Testis (tissue), 3 donors: Measurements from ENCODE around the gene PRKN. TPM values are rescaled to one million over a fixed set of nuclear protein-coding genes. Genes with fewer than 3 reads are reported as not detected.

Source experiments
- DNase-seq: peaks from one replicate; pipeline ENCODE4 v3.0.0-alpha.2; 2019
- H3K27ac ChIP-seq, 2 donors: fragments of 200-600 bp; sonication (generic); one replicate each; pipeline ENCODE4 v1.5.1; 2019
- H3K27me3 ChIP-seq: fragments of 200-600 bp; sonication (generic); one replicate; pipeline ENCODE4 v1.5.1; 2019
- H3K36me3 ChIP-seq: fragments of 200-600 bp; sonication (generic); one replicate; pipeline ENCODE4 v1.5.1; 2017; ENCODE audit warnings: low read depth; ENCODE audit errors: missing control alignments
- H3K4me1 ChIP-seq: fragments of 200-600 bp; sonication (generic); one replicate; pipeline ENCODE4 v1.5.1; 2019
- H3K4me3 ChIP-seq, 2 donors: fragments of 200-600 bp; sonication (generic); one replicate each; pipeline ENCODE4 v1.5.1; 2017 to 2019
- H3K9me3 ChIP-seq: fragments of 200-600 bp; sonication (generic); one replicate; pipeline ENCODE4 v1.5.1; 2017
- CTCF ChIP-seq, 3 experiments: fragments of 450-650 bp in 2 of 3; fragments of 200-600 bp in 1 of 3; sonication (generic) in 1 of 3; IDR thresholded peaks; one replicate each; pipeline ENCODE4 v1.5.1; 2016 to 2019; ENCODE audit warnings: antibody characterized with exemption in 3 of 3, mild to moderate bottlenecking in 2 of 3, moderate library complexity in 1 of 3
- POLR2A ChIP-seq: fragments of 450-650 bp; IDR thresholded peaks from one replicate; pipeline ENCODE4 v1.6.1; 2017; ENCODE audit warnings: antibody characterized with exemption, mild to moderate bottlenecking, moderate library complexity
- WGBS, 2 donors: methylation state at CpG; one replicate each; pipeline ENCODE4 v1.1.5; 2018; 5-methylcytosine and 5-hydroxymethylcytosine counted together
- intact Hi-C: fragments of 100-400 bp; cut with DNase I; formaldehyde crosslinking; loops from one replicate; pipeline ENCODE4 v1.15.1; 2023; ENCODE audit warnings: low total_unique reads
- polyA plus RNA-seq: library from polyadenylated mRNA; stranded (reverse); fragments of 350-450 nt; fragmentation: Illumina TruSeq; extraction: RNeasy Lipid Tissue Mini Kit (QIAGEN cat#74804); gene quantifications from one replicate; pipeline ENCODE4 v1.2.3, GENCODE V29; 2014; ENCODE audit warnings: low read depth, low replicate concordance; ENCODE audit not compliant: insufficient read depth
- total RNA-seq, 2 donors: library from RNA; depleted of rRNA; stranded (reverse); fragments of >200 nt; gene quantifications; one replicate each; pipeline ENCODE4 v1.2.3, GENCODE V29; 2016

PRKN gene
- total and polyA plus RNA-seq, 3 donors from 2014 or later: 19.1 to 34.5 (median 28.8) TPM

GRCh38 chr6:161308075-161308655, 1419.4 kb downstream of the PRKN start:
- Histone ChIP-seq H3K9me3 (no peaks in the 10 kb centered on the region), H3K4me1 (no peaks in the 10 kb centered on the region), H3K27me3 (no peaks in the 10 kb centered on the region), H3K4me3 (no peak overlapping the region), H3K36me3 (no peaks in the 10 kb centered on the region), H3K27ac (no peak overlapping the region)
- no peak for DNase-seq
- TF ChIP-seq CTCF (IDR thresholded peaks at IDR 0.05) (no peak), POLR2A (no peak)
- intact Hi-C loops: no loop called here
- 88 to 89% methylated on average over 10 of the region's 10 CpGs for WGBS, 2 donors

GRCh38 chr6:161305860-161306259, 1421.7 kb downstream of the PRKN start:
- no peak overlapping the region for H3K27ac ChIP-seq
- DNase-seq: no peak
- no peaks in the 10 kb centered on the region for H3K9me3 ChIP-seq
- no peaks in the 10 kb centered on the region for H3K27me3 ChIP-seq
- intact Hi-C loops: no loop called here
- no peaks in the 10 kb centered on the region for H3K36me3 ChIP-seq
- H3K4me3 ChIP-seq: no peak overlapping the region
- TF ChIP-seq POLR2A (no peak), CTCF (IDR thresholded peaks at IDR 0.05) (no peak)
- 70 to 74% methylated on average over 4 of the region's 4 CpGs for WGBS, 2 donors
- H3K4me1 ChIP-seq: no peaks in the 10 kb centered on the region

GRCh38 chr6:161303628-161304340, 1423.8 kb downstream of the PRKN start:
- intact Hi-C loops: no loop called here
- no peak for DNase-seq
- TF ChIP-seq POLR2A (no peak), CTCF (IDR thresholded peaks at IDR 0.05) (no peak)
- Histone ChIP-seq H3K27ac (no peak overlapping the region), H3K4me1 (no peaks in the 10 kb centered on the region), H3K4me3 (no peak overlapping the region), H3K9me3 (no peaks in the 10 kb centered on the region), H3K27me3 (no peaks in the 10 kb centered on the region), H3K36me3 (no peaks in the 10 kb centered on the region)
- 93 to 98% methylated on average over 12 to 16 of the region's 16 CpGs for WGBS, 2 donors

- intact Hi-C loops: no loop called here
- Histone ChIP-seq H3K27ac (no peak overlapping the region), H3K36me3 (no peaks in the 10 kb centered on the region), H3K4me1 (no peaks in the 10 kb centered on the region), H3K9me3 (no peaks in the 10 kb centered on the region), H3K27me3 (no peaks in the 10 kb centered on the region), H3K4me3 (no peak overlapping the region)
- WGBS, 2 donors: 85 to 86% methylated on average over 6 of the region's 6 CpGs
- no peak for DNase-seq
- no peak for TF ChIP-seq CTCF (IDR thresholded peaks at IDR 0.05)
- no peak for TF ChIP-seq POLR2A
Observed at GRCh38 chr6:161302949-161303348, 1424.6 kb downstream of the PRKN start.

GRCh38 chr6:161301338-161301737, 1426.2 kb downstream of the PRKN start:
- no peaks in the 10 kb centered on the region for H3K4me1 ChIP-seq
- WGBS, 2 donors: 40 to 56% methylated on average over 2 of the region's 2 CpGs
- no peak for DNase-seq

More at GRCh38 chr6:161301338-161301737, 1426.2 kb downstream of the PRKN start:
- TF ChIP-seq POLR2A (no peak), CTCF (IDR thresholded peaks at IDR 0.05) (no peak)
- Histone ChIP-seq H3K27ac (no peak overlapping the region), H3K4me3 (no peak overlapping the region), H3K9me3 (no peaks in the 10 kb centered on the region), H3K27me3 (no peaks in the 10 kb centered on the region), H3K36me3 (no peaks in the 10 kb centered on the region)
- intact Hi-C loops: no loop called here
